Neural cell (in vitro differentiated cells): ENCODE data around the gene TMEM59L. TPM values are rescaled to one million over a fixed set of nuclear protein-coding genes. Genes with fewer than 3 reads are reported as not detected.

Experiments
- H2AFZ ChIP-seq: fragments of 200-600, 300-800 bp; sonication (generic), shearing (Covaris generic); 2 replicates; pipeline ENCODE4 v1.6.0; 2014; ENCODE audit warnings: low read depth, mild to moderate bottlenecking, antibody characterized with exemption, low read length, moderate library complexity
- H3F3A ChIP-seq: fragments of 200-600 bp; shearing (Covaris generic); 2 replicates; pipeline ENCODE4 v1.6.1; 2016; ENCODE audit warnings: mild to moderate bottlenecking, moderate library complexity, mixed read lengths, antibody characterized with exemption, low read length; ENCODE audit not compliant: insufficient read depth, poor library complexity, severe bottlenecking
- H3K27ac ChIP-seq: fragments of 200-600, 300-800 bp; sonication (generic), shearing (Covaris generic); 2 replicates; pipeline ENCODE4 v1.5.1; 2014; ENCODE audit warnings: mild to moderate bottlenecking, low read length, moderate library complexity
- H3K27me3 ChIP-seq: fragments of 300-800, 200-600 bp; sonication (generic), shearing (Covaris generic); 2 replicates; pipeline ENCODE4 v1.6.0; 2014; ENCODE audit warnings: mild to moderate bottlenecking, low read depth, low read length, moderate library complexity; ENCODE audit not compliant: insufficient read depth
- H3K36me3 ChIP-seq: fragments of 300-800, 200-600 bp; sonication (generic), shearing (Covaris generic); 2 replicates; pipeline ENCODE4 v1.5.1; 2014; ENCODE audit warnings: mild to moderate bottlenecking, antibody characterized with exemption, low read length, moderate library complexity; ENCODE audit not compliant: insufficient read depth
- H3K4me2 ChIP-seq: fragments of 300-800, 200-600 bp; sonication (generic), shearing (Covaris generic); 2 replicates; pipeline ENCODE4 v1.6.0; 2014; ENCODE audit warnings: mild to moderate bottlenecking, low read length
- H3K4me3 ChIP-seq: fragments of 300-800, 200-600 bp; sonication (generic), shearing (Covaris generic); 2 replicates; pipeline ENCODE4 v1.5.1; 2014; ENCODE audit warnings: mild to moderate bottlenecking, low read length, moderate library complexity
- H3K79me2 ChIP-seq: fragments of 200-600 bp; shearing (Covaris generic); replicated peaks from 2 replicates; pipeline ENCODE4 v1.6.0; 2014; ENCODE audit warnings: mild to moderate bottlenecking, low read length, moderate library complexity; ENCODE audit not compliant: insufficient read depth
- H3K9ac ChIP-seq: fragments of 300-800, 200-600 bp; sonication (generic), shearing (Covaris generic); 2 replicates; pipeline ENCODE4 v1.6.1; 2016; ENCODE audit warnings: mild to moderate bottlenecking, low read length, mixed read lengths
- H3K9me2 ChIP-seq: fragments of 200-600 bp; shearing (Covaris generic); 2 replicates; pipeline ENCODE4 v1.6.1; 2016; ENCODE audit warnings: mild to moderate bottlenecking, low read length, mixed read lengths; ENCODE audit not compliant: insufficient read depth
- H3K9me3 ChIP-seq: fragments of 200-600, 300-800 bp; sonication (generic), shearing (Covaris generic); 2 replicates; pipeline ENCODE4 v1.6.1; 2016; ENCODE audit warnings: mild to moderate bottlenecking, mixed run types, low read length, moderate library complexity, mixed read lengths
- H4K20me1 ChIP-seq: fragments of 200-600 bp; shearing (Covaris generic); 2 replicates; pipeline ENCODE4 v1.6.1; 2016; ENCODE audit warnings: mild to moderate bottlenecking, mixed run types; ENCODE audit not compliant: insufficient read depth
- EP300 ChIP-seq: fragments of 450-650 bp; conservative IDR thresholded peaks from 2 replicates; pipeline ENCODE4 v1.6.1; 2014; ENCODE audit warnings: antibody characterized with exemption, mild to moderate bottlenecking, moderate library complexity; ENCODE audit not compliant: poor library complexity, severe bottlenecking
- EZH2 ChIP-seq: fragments of 200-600, 300-800 bp; shearing (Covaris generic), sonication (generic); IDR thresholded peaks from 2 replicates; pipeline ENCODE4 v1.6.1; 2014; ENCODE audit warnings: antibody characterized with exemption, low read length, borderline replicate concordance, mild to moderate bottlenecking; ENCODE audit not compliant: insufficient read depth, poor library complexity, severe bottlenecking
- MXI1 ChIP-seq: fragments of 450-650 bp; conservative IDR thresholded peaks from 2 replicates; pipeline ENCODE4 v1.6.1; 2014; ENCODE audit warnings: antibody characterized with exemption, mild to moderate bottlenecking; ENCODE audit not compliant: poor library complexity, severe bottlenecking
- POLR2AphosphoS5 ChIP-seq: IDR thresholded peaks from 2 replicates; pipeline ENCODE4 v1.6.1; 2012
- RAD21 ChIP-seq: fragments of 450-650 bp; conservative IDR thresholded peaks from 2 replicates; pipeline ENCODE4 v1.6.1; 2014; ENCODE audit warnings: antibody characterized with exemption, mild to moderate bottlenecking, moderate library complexity
- SMC3 ChIP-seq: fragments of 450-650 bp; conservative IDR thresholded peaks from 2 replicates; pipeline ENCODE4 v1.6.1; 2014; ENCODE audit warnings: antibody characterized with exemption, mild to moderate bottlenecking, moderate library complexity; ENCODE audit not compliant: poor library complexity
- TAF1 ChIP-seq: IDR thresholded peaks from 2 replicates; pipeline ENCODE4 v1.6.1; 2012; ENCODE audit warnings: low read depth
- polyA plus RNA-seq: library from polyadenylated mRNA; depleted of rRNA; stranded (reverse); fragments of >200 nt; gene quantifications from 2 replicates; pipeline ENCODE4 v1.2.3, GENCODE V29; 2014
- TF ChIP-seq, protein P1 (sequence below): IDR thresholded peaks from 2 replicates; pipeline ENCODE4 v1.6.1; 2012; ENCODE audit warnings: borderline replicate concordance
- TF ChIP-seq, protein P2 (sequence below): fragments of 450-650 bp; IDR thresholded peaks from 2 replicates; pipeline ENCODE4 v1.5.1; 2014; ENCODE audit warnings: antibody characterized with exemption, mild to moderate bottlenecking, moderate library complexity; ENCODE audit not compliant: poor library complexity, severe bottlenecking

Gene TMEM59L
- polyA plus RNA-seq, 1 donor from 2014 or later, result 138 TPM

DNA sequence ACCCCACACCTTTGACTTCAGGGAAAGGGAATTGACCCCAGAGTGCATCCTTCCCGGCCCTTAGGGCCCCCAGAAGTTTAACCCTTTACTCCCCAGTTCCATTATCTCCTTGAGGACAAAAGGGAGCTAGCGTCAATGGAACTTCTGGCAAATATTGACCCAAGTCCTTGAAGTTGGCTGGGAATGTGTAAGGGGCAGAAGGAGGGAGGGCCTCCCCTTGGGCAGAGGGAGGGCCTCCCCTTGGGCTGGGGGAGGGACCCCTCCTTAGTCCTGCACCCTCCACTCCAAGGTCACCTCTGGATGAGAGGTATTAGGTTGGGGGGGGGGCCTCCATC, 3.0 kb upstream of the TMEM59L start:
- H3K4me3 ChIP-seq, result no peak overlapping the region
- no peaks in the 10 kb centered on the region for H3K36me3 ChIP-seq
- no peaks in the 10 kb centered on the region for H3K79me2 ChIP-seq
- no peak overlapping the region for H3K4me2 ChIP-seq
- peaks cover 77% of the 10 kb centered on the region for H3K27me3 ChIP-seq
- H3F3A ChIP-seq, result no peaks in the 10 kb centered on the region
- TF ChIP-seq EP300, result no peak
- no peak for TF ChIP-seq RAD21
- TF ChIP-seq, protein P1, sequence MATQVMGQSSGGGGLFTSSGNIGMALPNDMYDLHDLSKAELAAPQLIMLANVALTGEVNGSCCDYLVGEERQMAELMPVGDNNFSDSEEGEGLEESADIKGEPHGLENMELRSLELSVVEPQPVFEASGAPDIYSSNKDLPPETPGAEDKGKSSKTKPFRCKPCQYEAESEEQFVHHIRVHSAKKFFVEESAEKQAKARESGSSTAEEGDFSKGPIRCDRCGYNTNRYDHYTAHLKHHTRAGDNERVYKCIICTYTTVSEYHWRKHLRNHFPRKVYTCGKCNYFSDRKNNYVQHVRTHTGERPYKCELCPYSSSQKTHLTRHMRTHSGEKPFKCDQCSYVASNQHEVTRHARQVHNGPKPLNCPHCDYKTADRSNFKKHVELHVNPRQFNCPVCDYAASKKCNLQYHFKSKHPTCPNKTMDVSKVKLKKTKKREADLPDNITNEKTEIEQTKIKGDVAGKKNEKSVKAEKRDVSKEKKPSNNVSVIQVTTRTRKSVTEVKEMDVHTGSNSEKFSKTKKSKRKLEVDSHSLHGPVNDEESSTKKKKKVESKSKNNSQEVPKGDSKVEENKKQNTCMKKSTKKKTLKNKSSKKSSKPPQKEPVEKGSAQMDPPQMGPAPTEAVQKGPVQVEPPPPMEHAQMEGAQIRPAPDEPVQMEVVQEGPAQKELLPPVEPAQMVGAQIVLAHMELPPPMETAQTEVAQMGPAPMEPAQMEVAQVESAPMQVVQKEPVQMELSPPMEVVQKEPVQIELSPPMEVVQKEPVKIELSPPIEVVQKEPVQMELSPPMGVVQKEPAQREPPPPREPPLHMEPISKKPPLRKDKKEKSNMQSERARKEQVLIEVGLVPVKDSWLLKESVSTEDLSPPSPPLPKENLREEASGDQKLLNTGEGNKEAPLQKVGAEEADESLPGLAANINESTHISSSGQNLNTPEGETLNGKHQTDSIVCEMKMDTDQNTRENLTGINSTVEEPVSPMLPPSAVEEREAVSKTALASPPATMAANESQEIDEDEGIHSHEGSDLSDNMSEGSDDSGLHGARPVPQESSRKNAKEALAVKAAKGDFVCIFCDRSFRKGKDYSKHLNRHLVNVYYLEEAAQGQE, result no peak
- no peak for TF ChIP-seq EZH2
- TF ChIP-seq, protein P2, sequence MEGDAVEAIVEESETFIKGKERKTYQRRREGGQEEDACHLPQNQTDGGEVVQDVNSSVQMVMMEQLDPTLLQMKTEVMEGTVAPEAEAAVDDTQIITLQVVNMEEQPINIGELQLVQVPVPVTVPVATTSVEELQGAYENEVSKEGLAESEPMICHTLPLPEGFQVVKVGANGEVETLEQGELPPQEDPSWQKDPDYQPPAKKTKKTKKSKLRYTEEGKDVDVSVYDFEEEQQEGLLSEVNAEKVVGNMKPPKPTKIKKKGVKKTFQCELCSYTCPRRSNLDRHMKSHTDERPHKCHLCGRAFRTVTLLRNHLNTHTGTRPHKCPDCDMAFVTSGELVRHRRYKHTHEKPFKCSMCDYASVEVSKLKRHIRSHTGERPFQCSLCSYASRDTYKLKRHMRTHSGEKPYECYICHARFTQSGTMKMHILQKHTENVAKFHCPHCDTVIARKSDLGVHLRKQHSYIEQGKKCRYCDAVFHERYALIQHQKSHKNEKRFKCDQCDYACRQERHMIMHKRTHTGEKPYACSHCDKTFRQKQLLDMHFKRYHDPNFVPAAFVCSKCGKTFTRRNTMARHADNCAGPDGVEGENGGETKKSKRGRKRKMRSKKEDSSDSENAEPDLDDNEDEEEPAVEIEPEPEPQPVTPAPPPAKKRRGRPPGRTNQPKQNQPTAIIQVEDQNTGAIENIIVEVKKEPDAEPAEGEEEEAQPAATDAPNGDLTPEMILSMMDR, result no peak
- TF ChIP-seq POLR2AphosphoS5, result no peak
- no peak for TF ChIP-seq TAF1
- TF ChIP-seq MXI1, result no peak
- TF ChIP-seq SMC3, result no peak
- H3K9me3 ChIP-seq, result no peaks in the 10 kb centered on the region
- no peaks in the 10 kb centered on the region for H3K9me2 ChIP-seq
- H4K20me1 ChIP-seq, result no peaks in the 10 kb centered on the region
- no peak overlapping the region for H3K9ac ChIP-seq
- no peak overlapping the region for H2AFZ ChIP-seq
- H3K27ac ChIP-seq, result no peak overlapping the region

- Histone ChIP-seq H3F3A (no peaks in the 10 kb centered on the region), H3K9ac (no peak overlapping the region), H3K27me3 (peaks cover 72% of the 10 kb centered on the region), H3K27ac (no peak overlapping the region), H3K9me2 (no peaks in the 10 kb centered on the region), H3K4me3 (no peak overlapping the region), H3K79me2 (no peaks in the 10 kb centered on the region), H3K4me2 (no peak overlapping the region), H3K9me3 (no peaks in the 10 kb centered on the region), H3K36me3 (no peaks in the 10 kb centered on the region), H4K20me1 (no peaks in the 10 kb centered on the region), H2AFZ (no peak overlapping the region)
- TF ChIP-seq, protein P2, result no peak
- no peak for TF ChIP-seq TAF1
- no peak for TF ChIP-seq EP300
- TF ChIP-seq, protein P1, result no peak
- no peak for TF ChIP-seq POLR2AphosphoS5
- TF ChIP-seq RAD21, result no peak
- TF ChIP-seq SMC3, result no peak
- no peak for TF ChIP-seq EZH2
- TF ChIP-seq MXI1, result no peak
Observed at GRCh38 chr19:18610245-18610555, 2.5 kb upstream of the TMEM59L start.
